Tibial nerve (tissue), 4 donors: Measurements from ENCODE around the gene PLA2G4D. TPM values are rescaled to one million over a fixed set of nuclear protein-coding genes. Genes with fewer than 3 reads are reported as not detected.

ENCODE experiments used
- DNase-seq, 2 donors: peaks; one replicate each; pipeline ENCODE4 v3.0.0-alpha.2; 2019; ENCODE audit warnings: low spot score in 2 of 2
- H3K27ac ChIP-seq, 4 donors: fragments of 200-600 bp; sonication (generic) in 3 of 4; one replicate each; pipeline ENCODE4 v1.5.1; 2017 to 2019; ENCODE audit warnings: mild to moderate bottlenecking in 1 of 4
- H3K27me3 ChIP-seq, 2 donors: fragments of 200-600 bp; sonication (generic) in 1 of 2; one replicate each; pipeline versions ENCODE4 v1.5.1 to v1.6.0; 2017 to 2019
- H3K36me3 ChIP-seq, 3 donors: fragments of 200-600 bp; sonication (generic); one replicate each; pipeline ENCODE4 v1.5.1; 2018 to 2019
- H3K4me1 ChIP-seq, 4 donors: fragments of 200-600 bp; sonication (generic) in 3 of 4; one replicate each; pipeline ENCODE4 v1.5.1; 2017 to 2019
- H3K4me3 ChIP-seq, 4 donors: fragments of 200-600 bp; sonication (generic) in 3 of 4; one replicate each; pipeline ENCODE4 v1.5.1; 2017 to 2019; ENCODE audit warnings: mild to moderate bottlenecking in 1 of 4, moderate library complexity in 1 of 4
- H3K9me3 ChIP-seq, 4 donors: fragments of 200-600 bp; sonication (generic) in 3 of 4; one replicate each; pipeline ENCODE4 v1.5.1; 2017 to 2019
- CTCF ChIP-seq, 5 experiments: fragments of 200-600 bp in 3 of 5; fragments of 450-650 bp in 2 of 5; sonication (generic) in 3 of 5; IDR thresholded peaks; one replicate each; pipeline ENCODE4 v1.5.1; 2016 to 2019; ENCODE audit warnings: antibody characterized with exemption in 5 of 5, mild to moderate bottlenecking in 3 of 5, moderate library complexity in 2 of 5
- EP300 ChIP-seq, 2 donors: sonication (generic); formaldehyde crosslinking; IDR thresholded peaks; one replicate each; pipeline ENCODE4 v1.6.1; 2017; ENCODE audit warnings: antibody characterized with exemption in 2 of 2, mild to moderate bottlenecking in 1 of 2
- POLR2A ChIP-seq, 2 donors: fragments of 450-650 bp; IDR thresholded peaks; one replicate each; pipeline ENCODE4 v1.6.1; 2017; ENCODE audit warnings: antibody characterized with exemption in 2 of 2, mild to moderate bottlenecking in 2 of 2, moderate library complexity in 2 of 2
- WGBS, 2 donors: methylation state at CpG; one replicate each; pipeline ENCODE4 v1.1.5; 2018; 5-methylcytosine and 5-hydroxymethylcytosine counted together
- total RNA-seq, 4 donors: library from RNA; depleted of rRNA; stranded (reverse); fragments of >200 nt; gene quantifications; one replicate each; pipeline ENCODE4 v1.1.0, GENCODE V29; 2016

PLA2G4D gene
- total RNA-seq: not detected

GRCh38 chr15:42094512-42094963, at the start of gene PLA2G4D:
TSS of gene PLA2G4D (minus strand) at chr15:42094562. CDS start at chr15:42094459, 103 bp downstream.
- H3K4me1 ChIP-seq: peaks cover 0 to 11% (median 0%) of the 10 kb centered on the region in 4 donors
- WGBS, 2 donors: 79 to 84% methylated on average over 5 to 6 of the region's 6 CpGs
- no peak within 1 kb of the TSS for H3K27ac ChIP-seq

GRCh38 chr15:42143356-42143755, 49.0 kb upstream of the PLA2G4D start:
- Histone ChIP-seq H3K9me3 (no peaks in the 10 kb centered on the region), H3K36me3 (no peaks in the 10 kb centered on the region), H3K4me1 (no peaks in the 10 kb centered on the region), H3K4me3 (no peak overlapping the region), H3K27me3 (no peaks in the 10 kb centered on the region), H3K27ac (no peak overlapping the region)
- WGBS, 2 donors: 82 to 85% methylated on average over 4 of the region's 4 CpGs
- TF ChIP-seq CTCF (IDR thresholded peaks at IDR 0.05): no peak
- TF ChIP-seq EP300 (IDR thresholded peaks at IDR 0.05): no peak
- no peak for TF ChIP-seq POLR2A (IDR thresholded peaks at IDR 0.05)
- no peak for DNase-seq

More at GRCh38 chr15:42094512-42094963, at the start of gene PLA2G4D:
- H3K4me3 ChIP-seq: no peak within 1 kb of the TSS
- no peak for DNase-seq
- H3K27me3 ChIP-seq: no peaks in the 10 kb centered on the region
- TF ChIP-seq CTCF (IDR thresholded peaks at IDR 0.05) (no peak), EP300 (IDR thresholded peaks at IDR 0.05) (no peak), POLR2A (IDR thresholded peaks at IDR 0.05) (no peak)
- H3K36me3 ChIP-seq: no peaks in the 10 kb centered on the region
- no peaks in the 10 kb centered on the region for H3K9me3 ChIP-seq

- no peak for TF ChIP-seq CTCF (IDR thresholded peaks at IDR 0.05)
- no peak for TF ChIP-seq POLR2A (IDR thresholded peaks at IDR 0.05)
- no peak for TF ChIP-seq EP300 (IDR thresholded peaks at IDR 0.05)
- H3K4me1 ChIP-seq: no peaks in the 10 kb centered on the region
- DNase-seq: no peak
- H3K27me3 ChIP-seq: no peaks in the 10 kb centered on the region
- no peak overlapping the region for H3K4me3 ChIP-seq
- no peaks in the 10 kb centered on the region for H3K36me3 ChIP-seq
- WGBS, 2 donors: 90 to 94% methylated on average over 6 to 18 of the region's 21 CpGs
- H3K9me3 ChIP-seq: no peaks in the 10 kb centered on the region
- no peak overlapping the region for H3K27ac ChIP-seq
Observed at GRCh38 chr15:42141795-42142667, 47.7 kb upstream of the PLA2G4D start.

- Histone ChIP-seq H3K27ac (no peak overlapping the region), H3K27me3 (no peaks in the 10 kb centered on the region), H3K4me1 (no peaks in the 10 kb centered on the region), H3K4me3 (no peak overlapping the region), H3K36me3 (no peaks in the 10 kb centered on the region), H3K9me3 (no peaks in the 10 kb centered on the region)
- WGBS, 2 donors: 88 to 89% methylated on average over 7 of the region's 7 CpGs
- no peak for TF ChIP-seq CTCF (IDR thresholded peaks at IDR 0.05)
- no peak for TF ChIP-seq POLR2A (IDR thresholded peaks at IDR 0.05)
- TF ChIP-seq EP300 (IDR thresholded peaks at IDR 0.05): no peak
- DNase-seq: no peak
Observed at GRCh38 chr15:42141246-42141645, 46.9 kb upstream of the PLA2G4D start.

- H3K27ac ChIP-seq: no peak overlapping the region
- TF ChIP-seq CTCF (IDR thresholded peaks at IDR 0.05) (no peak), EP300 (IDR thresholded peaks at IDR 0.05) (no peak), POLR2A (IDR thresholded peaks at IDR 0.05) (no peak)
- H3K36me3 ChIP-seq: no peaks in the 10 kb centered on the region
- H3K4me3 ChIP-seq: no peak overlapping the region
- H3K9me3 ChIP-seq: no peaks in the 10 kb centered on the region
- no peaks in the 10 kb centered on the region for H3K4me1 ChIP-seq
- H3K27me3 ChIP-seq: no peaks in the 10 kb centered on the region
- WGBS, 2 donors: 75 to 84% methylated on average over 8 of the region's 8 CpGs
- no peak for DNase-seq
Observed at GRCh38 chr15:42140383-42141070, 46.2 kb upstream of the PLA2G4D start.
